HAP-1 (cell line): Measurements from ENCODE around the gene TMEM178A.
"Not testable (repeated sequence)": the region's sequence is repeated elsewhere in the genome, so short reads cannot be mapped to it uniquely, and the experiment has no call there.

Experiments used
- DNase-seq, 2 experiments: peaks; one replicate each; pipeline ENCODE4 v3.0.0-alpha.2; 2016 to 2020; ENCODE audit warnings: low spot score in 2 of 2
- H3K27me3 ChIP-seq: fragments of 250-450 bp; sonication (Bioruptor Pico); 2 replicates; pipeline ENCODE4 v1.5.1; 2020; ENCODE audit warnings: low read depth, mild to moderate bottlenecking, moderate library complexity
- H3K36me3 ChIP-seq: fragments of 250-450 bp; sonication (Bioruptor Pico); replicated peaks from 2 replicates; pipeline ENCODE4 v1.5.1; 2020; ENCODE audit warnings: mild to moderate bottlenecking
- H3K4me1 ChIP-seq: fragments of 250-450 bp; sonication (Bioruptor Pico); 2 replicates; pipeline ENCODE4 v1.5.1; 2020; ENCODE audit warnings: mild to moderate bottlenecking
- H3K4me3 ChIP-seq: fragments of 250-450 bp; sonication (Bioruptor Pico); 2 replicates; pipeline ENCODE4 v1.5.1; 2020; ENCODE audit warnings: mild to moderate bottlenecking, moderate library complexity
- H3K9me3 ChIP-seq: fragments of 250-450 bp; sonication (Bioruptor Pico); 2 replicates; pipeline ENCODE4 v1.5.1; 2020; ENCODE audit warnings: mild to moderate bottlenecking, moderate library complexity
- in situ Hi-C: fragments of 300-500 bp; cut with MboI; formaldehyde crosslinking; loops from 3 replicates; pipeline ENCODE4 v1.14.3; 2020; ENCODE audit warnings: low sequenced_read_pairs, inconsistent platforms, mixed read lengths

Gene TMEM178A

GRCh38 chr2:39636306-39636705 is 29.4 kb upstream of the TMEM178A start:
- Histone ChIP-seq H3K27me3 (no peaks in the 10 kb centered on the region), H3K9me3 (no peaks in the 10 kb centered on the region), H3K4me1 (peaks cover 6% of the 10 kb centered on the region), H3K4me3 (no peak overlapping the region), H3K36me3 (no peaks in the 10 kb centered on the region)
- in situ Hi-C loops: no loop called here
- DNase-seq: no peak

DNA sequence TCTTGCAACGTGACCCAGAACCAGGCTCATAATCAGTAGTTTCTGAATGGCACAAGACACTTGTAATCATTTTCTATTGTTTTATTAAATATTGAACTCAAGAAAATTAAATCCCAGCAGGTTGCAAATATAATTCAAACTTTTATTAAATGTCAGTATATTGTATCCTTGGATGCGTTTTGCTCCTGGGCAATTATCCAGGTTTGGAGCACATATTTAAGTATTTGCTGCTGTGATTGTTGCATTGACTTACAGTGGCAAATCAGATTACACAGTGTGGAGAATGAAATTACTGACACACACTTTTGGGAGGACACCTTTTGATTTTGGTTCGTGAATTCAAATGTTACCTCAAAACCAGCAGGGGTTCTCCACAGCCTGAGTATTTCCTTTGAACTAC is 27.1 kb upstream of the TMEM178A start:
- DNase-seq: no peak
- in situ Hi-C loops: no loop called here
- H3K27me3 ChIP-seq: no peaks in the 10 kb centered on the region
- H3K9me3 ChIP-seq: no peaks in the 10 kb centered on the region
- peaks cover 17% of the 10 kb centered on the region for H3K4me1 ChIP-seq
- H3K36me3 ChIP-seq: no peaks in the 10 kb centered on the region
- H3K4me3 ChIP-seq: no peak overlapping the region

DNA sequence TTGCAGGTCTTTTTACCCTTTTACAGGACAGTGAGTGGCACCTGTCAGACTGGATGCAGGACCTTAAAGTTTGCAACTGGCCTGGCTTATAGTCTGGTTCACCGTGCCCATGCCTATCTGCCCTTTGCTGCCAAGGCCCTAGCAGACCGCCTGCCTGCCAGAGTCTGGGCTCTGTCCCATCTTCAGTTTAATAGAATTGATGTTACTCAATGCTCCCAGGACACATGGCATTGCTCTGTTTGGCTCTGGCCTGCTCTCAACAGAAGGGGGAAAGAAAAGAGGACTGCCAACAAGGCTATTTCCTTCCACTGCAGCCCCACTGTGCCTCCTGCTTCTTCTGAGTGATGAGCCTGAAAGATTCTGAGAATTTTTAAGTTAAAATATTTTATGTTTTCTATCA is 25.6 kb upstream of the TMEM178A start:
- in situ Hi-C loops: no loop called here
- DNase-seq: no peak

DNA sequence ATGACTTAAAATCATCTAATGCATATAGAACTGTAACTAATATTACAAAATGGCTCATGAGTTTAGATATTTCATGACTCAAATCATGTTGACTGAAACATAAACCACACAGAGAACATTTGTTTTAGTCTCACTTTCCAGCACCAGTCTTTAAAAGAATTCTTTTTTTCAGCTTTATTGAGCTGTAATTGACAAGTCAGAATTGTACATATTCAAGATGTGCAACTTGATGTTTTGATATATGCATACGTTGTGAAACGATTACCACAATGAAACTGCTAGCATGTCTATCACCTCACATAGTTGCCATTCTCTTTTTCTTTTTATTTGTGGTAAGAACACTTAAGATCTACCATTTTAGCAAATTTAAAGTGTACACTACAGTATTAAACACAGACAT is 25.0 kb upstream of the TMEM178A start:
- no peak for DNase-seq
- H3K27me3 ChIP-seq: no peaks in the 10 kb centered on the region
- no peak overlapping the region for H3K4me3 ChIP-seq
- no peaks in the 10 kb centered on the region for H3K9me3 ChIP-seq
- H3K4me1 ChIP-seq: peaks cover 17% of the 10 kb centered on the region
- no peaks in the 10 kb centered on the region for H3K36me3 ChIP-seq
- in situ Hi-C loops: no loop called here

More for the DNA sequence above, 25.6 kb upstream of the TMEM178A start:
- Histone ChIP-seq H3K4me3 (no peak overlapping the region), H3K36me3 (no peaks in the 10 kb centered on the region), H3K27me3 (no peaks in the 10 kb centered on the region), H3K4me1 (peaks cover 17% of the 10 kb centered on the region), H3K9me3 (no peaks in the 10 kb centered on the region)

GRCh38 chr2:39641635-39642034 is 24.1 kb upstream of the TMEM178A start:
- in situ Hi-C loops: no loop called here

GRCh38 chr2:39642051-39642718 is 23.5 kb upstream of the TMEM178A start:
- H3K36me3 ChIP-seq: no peaks in the 10 kb centered on the region
- no peaks in the 10 kb centered on the region for H3K9me3 ChIP-seq
- in situ Hi-C loops: no loop called here
- peak; percentile 43 to 60 for DNase-seq
- H3K4me1 ChIP-seq: peaks cover 11% of the 10 kb centered on the region
- H3K4me3 ChIP-seq: no peak overlapping the region
- H3K27me3 ChIP-seq: no peaks in the 10 kb centered on the region

More at GRCh38 chr2:39641635-39642034, 24.1 kb upstream of the TMEM178A start:
- H3K4me3 ChIP-seq: no peak overlapping the region
- no peaks in the 10 kb centered on the region for H3K9me3 ChIP-seq
- no peaks in the 10 kb centered on the region for H3K36me3 ChIP-seq
- H3K27me3 ChIP-seq: no peaks in the 10 kb centered on the region
- peaks cover 11% of the 10 kb centered on the region for H3K4me1 ChIP-seq
- DNase-seq: no peak

DNA sequence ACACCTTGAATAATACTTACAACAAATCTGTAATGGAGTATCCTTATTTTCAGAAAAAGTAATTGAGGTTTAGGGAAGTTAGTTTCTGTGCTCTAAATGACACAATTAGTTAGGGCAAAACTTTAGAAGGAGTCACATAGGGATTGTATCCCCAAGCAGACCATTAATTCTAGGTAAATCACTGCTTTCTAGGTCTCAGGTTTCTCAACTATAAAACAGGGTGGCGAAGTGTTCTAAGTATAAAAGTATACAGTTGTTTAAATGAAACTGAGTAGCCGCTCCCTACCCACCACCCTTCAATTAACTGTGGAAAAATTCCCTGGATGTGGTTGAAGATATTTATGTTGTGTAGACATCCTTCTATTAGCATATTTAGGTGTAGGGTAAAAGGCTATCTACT is 19.9 kb upstream of the TMEM178A start:
- no peaks in the 10 kb centered on the region for H3K9me3 ChIP-seq
- H3K27me3 ChIP-seq: no peaks in the 10 kb centered on the region
- no peaks in the 10 kb centered on the region for H3K36me3 ChIP-seq
- in situ Hi-C loops: no loop called here
- H3K4me3 ChIP-seq: no peak overlapping the region
- H3K4me1 ChIP-seq: peaks cover 11% of the 10 kb centered on the region
- DNase-seq: no peak

DNA sequence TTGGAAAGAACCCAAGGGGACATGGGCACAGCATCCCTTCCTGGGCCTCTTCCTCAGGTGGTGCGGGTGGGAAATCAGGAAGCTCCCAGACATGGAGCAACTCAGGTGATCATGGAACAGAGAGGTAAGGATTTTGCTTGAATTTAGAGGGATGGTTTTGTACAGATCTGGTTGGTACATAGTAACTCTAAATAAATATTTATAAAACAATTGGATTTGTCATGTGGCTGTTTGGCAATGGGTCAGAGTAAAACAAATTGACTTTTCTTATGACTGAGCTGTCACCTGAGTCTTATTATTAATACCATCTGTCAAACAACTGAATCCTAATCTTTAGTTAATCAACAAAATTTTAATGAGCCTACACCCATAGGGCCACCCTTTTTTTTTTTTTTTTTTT is 19.4 kb upstream of the TMEM178A start:
- Histone ChIP-seq H3K4me3 (no peak overlapping the region), H3K27me3 (no peaks in the 10 kb centered on the region), H3K36me3 (no peaks in the 10 kb centered on the region), H3K9me3 (no peaks in the 10 kb centered on the region), H3K4me1 (peaks cover 11% of the 10 kb centered on the region)
- no peak for DNase-seq
- in situ Hi-C loops: no loop called here

DNA sequence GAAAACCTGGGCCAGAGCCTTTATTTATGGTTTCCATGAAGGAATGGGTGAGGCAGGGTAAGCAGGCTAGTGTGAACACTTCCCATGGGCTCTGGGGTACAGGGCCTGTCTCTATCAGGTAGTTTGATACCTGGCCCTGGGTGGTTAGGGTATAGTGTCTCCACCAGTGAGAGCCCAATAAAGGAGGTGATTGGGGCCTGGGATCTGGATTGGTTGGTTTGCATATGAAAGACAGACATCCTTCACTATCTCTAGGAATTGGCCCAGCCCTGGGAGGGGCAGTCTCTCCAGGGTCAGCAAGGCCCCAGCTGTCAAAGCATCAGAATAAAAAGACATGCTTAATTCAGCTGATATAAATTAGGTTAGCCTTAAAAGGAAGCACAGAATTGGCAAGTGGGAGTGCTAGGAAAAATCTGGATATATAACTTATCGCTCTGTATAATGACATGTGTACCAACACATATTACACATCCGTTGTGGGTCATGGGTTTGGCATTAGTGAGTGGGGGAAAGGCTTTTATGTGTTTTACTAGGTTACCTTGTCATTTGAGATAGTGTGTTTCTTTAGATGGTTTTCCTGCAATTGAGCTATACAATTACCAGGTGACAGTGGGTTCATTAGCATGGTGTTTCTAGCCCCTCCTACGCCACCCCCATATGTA is 18.5 kb upstream of the TMEM178A start:
- DNase-seq: no peak
- Histone ChIP-seq H3K4me3 (no peak overlapping the region), H3K36me3 (no peaks in the 10 kb centered on the region), H3K9me3 (no peaks in the 10 kb centered on the region), H3K4me1 (peaks cover 5% of the 10 kb centered on the region), H3K27me3 (no peaks in the 10 kb centered on the region)
- in situ Hi-C loops: no loop called here

- no peaks in the 10 kb centered on the region for H3K9me3 ChIP-seq
- no peaks in the 10 kb centered on the region; the same call in 1 of the 2 replicates for H3K4me1 ChIP-seq
- no peak for DNase-seq
- H3K27me3 ChIP-seq: no peaks in the 10 kb centered on the region
- in situ Hi-C loops: no loop called here
- no peaks in the 10 kb centered on the region for H3K36me3 ChIP-seq
- no peak overlapping the region for H3K4me3 ChIP-seq
Observed at GRCh38 chr2:39648580-39648979, 17.1 kb upstream of the TMEM178A start.

DNA sequence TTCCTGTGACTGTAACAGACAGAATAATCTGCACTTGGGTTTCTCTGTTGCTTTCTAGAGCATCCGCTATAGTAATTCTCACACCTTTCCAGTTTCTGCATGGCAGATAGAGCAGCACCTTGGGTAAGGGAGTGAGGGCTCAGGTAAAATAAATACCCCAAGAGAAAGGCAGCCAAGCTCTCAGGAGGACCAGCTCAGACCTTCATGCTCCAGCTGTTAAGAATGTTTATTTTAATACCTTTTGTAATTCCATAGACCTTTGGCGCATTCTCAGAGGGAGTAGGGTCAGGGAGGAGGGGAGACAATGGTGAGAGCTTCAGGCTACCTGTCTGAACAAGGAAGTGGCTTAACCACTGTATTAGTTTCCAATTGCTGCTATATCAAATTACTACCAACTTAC is 16.2 kb upstream of the TMEM178A start:
- in situ Hi-C loops: no loop called here
- no peak for DNase-seq
- no peaks in the 10 kb centered on the region for H3K27me3 ChIP-seq
- H3K4me3 ChIP-seq: no peak overlapping the region
- H3K36me3 ChIP-seq: no peaks in the 10 kb centered on the region
- H3K4me1 ChIP-seq: no peaks in the 10 kb centered on the region; the same call in 1 of the 2 replicates
- H3K9me3 ChIP-seq: no peaks in the 10 kb centered on the region

- Histone ChIP-seq H3K4me1 (no peaks in the 10 kb centered on the region; the same call in 1 of the 2 replicates), H3K9me3 (0 out of 2 replicates have a peak, but pooled peaks cover 2% of the 10 kb centered on the region), H3K36me3 (no peaks in the 10 kb centered on the region), H3K4me3 (no peak overlapping the region), H3K27me3 (no peaks in the 10 kb centered on the region)
- no peak for DNase-seq
- in situ Hi-C loops: no loop called here
Observed at GRCh38 chr2:39650468-39650867, 15.2 kb upstream of the TMEM178A start.

DNA sequence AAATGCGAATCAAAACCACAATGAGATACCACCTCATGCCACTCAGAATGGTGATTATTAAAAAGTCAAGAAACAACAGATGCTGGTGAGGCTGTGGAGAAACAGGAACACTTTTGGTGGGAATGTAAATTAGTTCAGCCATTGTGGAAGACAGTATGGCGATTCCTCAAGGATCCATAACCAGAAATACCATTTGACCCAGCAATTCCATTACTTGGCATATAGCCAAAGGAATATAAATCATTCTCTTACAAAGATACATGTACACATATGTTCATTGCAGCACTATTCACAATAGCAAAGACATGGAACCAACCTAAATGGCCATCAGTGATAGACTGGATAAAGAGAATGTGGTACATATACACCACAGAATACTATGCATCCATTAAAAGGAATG is 9.5 kb upstream of the TMEM178A start:
- H3K4me3 ChIP-seq, in situ Hi-C loops, H3K9me3 ChIP-seq, H3K27me3 ChIP-seq, H3K36me3 ChIP-seq, DNase-seq: not testable (repeated sequence)
- peaks cover 11% of the 10 kb centered on the region for H3K4me1 ChIP-seq

DNA sequence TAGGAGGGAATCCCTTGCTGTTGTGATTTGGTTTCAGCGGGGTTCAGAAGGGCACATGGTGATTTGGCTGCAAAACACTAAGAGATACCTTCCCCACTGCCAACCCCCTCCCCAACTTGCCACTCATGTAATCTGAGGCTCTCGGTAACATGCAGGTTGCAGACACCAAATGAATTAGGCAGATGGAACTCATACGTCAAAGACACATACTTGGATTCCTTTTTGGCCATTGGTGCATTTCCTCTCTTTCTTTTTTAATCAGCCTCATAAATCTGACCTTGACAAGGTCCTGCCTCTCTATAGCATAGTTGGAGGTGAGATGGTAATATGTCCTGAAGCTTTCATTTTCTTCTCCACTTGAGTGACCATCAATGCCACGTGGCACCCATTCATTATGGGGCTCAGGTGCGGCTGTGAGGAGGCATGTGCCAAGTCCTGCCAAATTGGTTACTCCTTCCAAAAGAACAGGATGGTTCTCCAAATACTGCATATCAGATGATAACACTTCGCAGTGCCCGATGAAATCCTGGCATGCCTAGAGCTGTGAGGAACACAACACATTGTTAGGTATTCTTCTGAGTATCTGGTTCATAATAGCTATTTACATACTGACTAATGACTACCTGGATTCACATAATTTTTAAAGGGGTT is 8.3 kb upstream of the TMEM178A start:
- in situ Hi-C loops: no loop called here
- H3K9me3 ChIP-seq: 0 out of 2 replicates have a peak, but pooled peaks cover 2% of the 10 kb centered on the region
- H3K4me1 ChIP-seq: peaks cover 11% of the 10 kb centered on the region
- no peaks in the 10 kb centered on the region for H3K27me3 ChIP-seq
- H3K4me3 ChIP-seq: no peak overlapping the region
- no peak for DNase-seq
- no peaks in the 10 kb centered on the region for H3K36me3 ChIP-seq
